NB4 (cell line): ENCODE measurements around the gene PCARE.

Source experiments
- DNase-seq: peaks from one replicate; pipeline ENCODE4 v3.0.0; 2010; ENCODE audit warnings: low read depth
- H3K4me3 ChIP-seq: one replicate; pipeline ENCODE4 v1.5.1; 2011; ENCODE audit warnings: mild to moderate bottlenecking, low read depth, low read length, moderate library complexity
- CTCF ChIP-seq: IDR thresholded peaks from one replicate; pipeline ENCODE4 v1.5.1; 2012; ENCODE audit warnings: low read depth, low read length
- MYC ChIP-seq: IDR thresholded peaks from 2 replicates; pipeline ENCODE4 v1.6.1; 2011; ENCODE audit warnings: low read depth, low read length
- POLR2A ChIP-seq: IDR thresholded peaks from 2 replicates; pipeline ENCODE4 v1.6.1; 2011; ENCODE audit warnings: mild to moderate bottlenecking; ENCODE audit not compliant: insufficient read length; ENCODE audit errors: extremely low read depth
- TF ChIP-seq, protein P1 (sequence below): IDR thresholded peaks from 2 replicates; pipeline ENCODE4 v1.6.1; 2011; ENCODE audit warnings: low read depth, low read length

PCARE gene

GRCh38 chr2:29035016-29035745 lies 39.1 kb downstream of the PCARE start:
- TF ChIP-seq MYC (no peak), CTCF (no peak), POLR2A (no peak)
- TF ChIP-seq, protein P1, sequence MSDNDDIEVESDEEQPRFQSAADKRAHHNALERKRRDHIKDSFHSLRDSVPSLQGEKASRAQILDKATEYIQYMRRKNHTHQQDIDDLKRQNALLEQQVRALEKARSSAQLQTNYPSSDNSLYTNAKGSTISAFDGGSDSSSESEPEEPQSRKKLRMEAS = no peak
- DNase-seq = no peak
- H3K4me3 ChIP-seq = no peak overlapping the region

GRCh38 chr2:29033656-29034055 lies 40.7 kb downstream of the PCARE start:
- TF ChIP-seq MYC = no peak
- TF ChIP-seq, protein P1 = no peak
- no peak for TF ChIP-seq CTCF
- TF ChIP-seq POLR2A = no peak
- no peak for DNase-seq
- no peak overlapping the region for H3K4me3 ChIP-seq

DNA sequence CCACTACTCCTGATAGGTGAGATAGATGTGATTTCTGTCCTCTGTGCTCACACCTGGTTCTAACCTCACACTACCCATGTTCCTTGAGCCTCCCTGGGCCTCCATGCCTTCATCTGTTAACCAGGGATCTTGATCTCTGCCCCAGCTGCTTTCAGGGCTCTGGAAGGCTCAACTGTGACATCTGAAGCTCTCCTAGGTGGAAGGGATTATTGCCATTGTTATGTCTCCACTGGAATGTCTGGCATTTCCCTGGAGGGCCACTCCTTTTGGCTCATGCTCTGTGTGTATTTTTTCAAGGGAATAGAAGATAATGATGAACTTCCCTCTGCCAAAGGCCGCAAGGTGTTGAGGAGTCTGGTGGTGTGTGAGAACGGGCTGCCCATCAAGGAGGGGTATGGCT lies 41.2 kb downstream of the PCARE start:
- H3K4me3 ChIP-seq = no peak overlapping the region
- TF ChIP-seq CTCF (no peak), POLR2A (no peak), MYC (no peak)
- TF ChIP-seq, protein P1 = no peak
- DNase-seq = no peak

- H3K4me3 ChIP-seq = no peak overlapping the region
- no peak for TF ChIP-seq MYC
- no peak for TF ChIP-seq CTCF
- TF ChIP-seq, protein P1 = no peak
- no peak for TF ChIP-seq POLR2A
- DNase-seq = no peak
These were observed 42.1 kb downstream of the PCARE start for GRCh38 chr2:29032189-29032588.

DNA sequence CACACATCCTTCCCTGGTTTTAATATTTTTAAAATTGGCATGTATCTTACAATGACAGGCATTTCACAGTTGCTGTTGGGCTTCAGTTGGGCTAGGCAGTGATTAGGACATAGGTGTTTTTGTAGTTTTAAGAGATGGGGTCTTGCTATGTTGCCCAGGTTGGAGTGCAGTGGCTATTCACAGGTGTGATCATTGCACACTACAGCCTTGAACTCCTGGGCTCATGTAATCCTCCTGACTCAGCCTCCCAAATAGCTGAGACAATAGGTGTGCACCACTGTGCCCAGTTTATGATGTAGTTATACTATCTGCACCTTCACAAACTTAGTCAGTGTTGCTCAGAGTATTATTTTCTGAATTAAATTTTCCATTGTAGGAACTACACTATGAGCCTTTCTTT lies 43.3 kb downstream of the PCARE start:
- TF ChIP-seq CTCF (no peak), MYC (no peak), POLR2A (no peak)
- TF ChIP-seq, protein P1 = no peak
- H3K4me3 ChIP-seq = no peak overlapping the region
- no peak for DNase-seq

DNA sequence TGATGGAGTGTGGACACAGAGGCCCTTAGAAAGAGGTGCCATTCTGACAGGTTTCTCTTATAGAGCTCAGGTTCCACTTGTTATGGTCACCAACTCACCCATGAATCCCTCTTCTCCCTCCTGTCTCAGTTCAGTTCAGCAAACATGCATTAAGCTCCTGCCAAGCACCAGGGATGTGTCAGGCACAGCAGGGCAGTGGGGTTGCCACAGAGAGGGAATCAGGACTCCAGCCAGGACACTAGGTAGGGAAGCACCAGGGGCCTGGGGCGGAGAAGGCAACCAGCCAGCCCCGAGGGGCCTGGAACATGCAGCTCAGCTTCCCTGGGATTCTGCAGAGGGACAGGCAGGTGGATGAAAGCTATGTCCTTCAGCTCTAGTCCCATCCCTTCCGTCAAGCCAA lies 48.6 kb downstream of the PCARE start:
- no peak for DNase-seq
- TF ChIP-seq CTCF (no peak), POLR2A (no peak), MYC (no peak)
- TF ChIP-seq, protein P1 = no peak
- no peak overlapping the region for H3K4me3 ChIP-seq
